ENCODE data around the gene PRKCQ. TPM values are rescaled to one million over a fixed set of nuclear protein-coding genes. Genes with fewer than 3 reads are reported as not detected.

Gene PRKCQ
- total RNA-seq, 1 donor, result under 0.01 TPM

GRCh38 chr10:6563731-6564130 lies 16.3 kb downstream of the PRKCQ start:
- TF ChIP-seq CTCF (IDR thresholded peaks at IDR 0.05; ENCODE audit: insufficient read depth, low read depth, low read length), result no peak
- no peak overlapping the region for H3K4me3 ChIP-seq (ENCODE audit: low read depth, low read length)
- no peak for DNase-seq (ENCODE audit: low read depth)

DNA sequence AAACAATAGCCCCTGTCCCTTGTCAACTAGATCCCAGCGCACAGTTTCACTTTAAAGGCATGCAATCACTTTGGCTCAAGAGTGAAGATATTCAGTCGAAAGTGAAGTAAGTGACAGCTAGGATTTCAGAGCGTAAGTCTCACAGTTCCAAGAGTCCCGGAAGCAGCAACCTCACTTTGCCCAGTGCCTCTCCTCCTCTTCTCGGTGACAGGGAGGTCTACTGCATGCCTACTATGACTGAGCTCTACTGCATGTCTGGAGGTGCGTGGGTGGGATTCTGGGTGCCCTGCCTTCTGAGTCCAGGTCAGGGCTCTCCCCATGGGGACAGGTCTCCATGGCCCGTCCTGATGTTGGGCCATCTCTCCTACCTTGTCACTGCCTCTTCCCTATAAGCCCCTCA lies 17.0 kb downstream of the PRKCQ start:
- TF ChIP-seq CTCF (IDR thresholded peaks at IDR 0.05; ENCODE audit: insufficient read depth, low read depth, low read length), result no peak
- H3K4me3 ChIP-seq (ENCODE audit: low read depth, low read length), result no peak overlapping the region
- no peak for DNase-seq (ENCODE audit: low read depth)

DNA sequence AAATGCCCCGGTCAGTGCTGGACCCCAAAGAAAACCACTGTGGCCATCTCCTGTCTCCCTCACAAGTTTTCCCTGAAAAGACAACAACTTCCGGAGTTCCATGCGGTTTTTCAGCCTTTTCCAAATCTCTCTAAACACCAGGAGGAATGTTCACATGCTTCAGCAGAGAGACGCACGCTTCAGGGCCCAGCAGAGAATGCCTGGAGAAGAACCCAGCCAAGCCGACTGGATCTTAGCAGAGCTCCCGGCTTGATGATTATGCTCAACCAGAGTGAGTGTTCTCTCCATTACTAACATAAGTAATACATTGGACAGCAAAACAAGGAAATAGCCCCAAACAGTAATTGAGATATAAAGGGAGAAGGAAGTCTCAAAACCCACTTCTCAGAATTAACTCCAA lies 17.9 kb downstream of the PRKCQ start:
- TF ChIP-seq CTCF (IDR thresholded peaks at IDR 0.05; ENCODE audit: insufficient read depth, low read depth, low read length), result no peak
- no peak overlapping the region for H3K4me3 ChIP-seq (ENCODE audit: low read depth, low read length)
- DNase-seq (ENCODE audit: low read depth), result no peak

DNA sequence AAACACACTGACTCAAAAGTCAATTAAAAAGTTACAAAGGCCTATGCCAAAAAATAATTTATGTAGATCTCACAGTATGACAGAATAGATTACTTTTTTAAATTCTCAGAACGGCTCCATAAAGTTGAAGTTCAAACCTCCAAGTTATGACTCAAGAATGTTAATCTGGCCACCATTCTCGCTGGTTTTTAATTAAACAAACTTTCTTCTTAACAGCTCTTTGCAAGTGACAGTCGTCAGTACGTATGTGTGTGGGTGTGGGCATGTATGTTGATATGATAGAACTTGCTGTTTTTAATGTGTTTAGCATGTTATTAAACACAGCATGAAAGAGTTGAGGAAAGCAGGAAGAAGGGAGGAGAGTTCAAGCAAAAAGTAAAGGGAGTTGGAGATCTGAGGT lies 18.5 kb downstream of the PRKCQ start:
- H3K4me3 ChIP-seq (ENCODE audit: low read depth, low read length), result no peak overlapping the region
- no peak for DNase-seq (ENCODE audit: low read depth)
- no peak for TF ChIP-seq CTCF (IDR thresholded peaks at IDR 0.05; ENCODE audit: insufficient read depth, low read depth, low read length)

DNA sequence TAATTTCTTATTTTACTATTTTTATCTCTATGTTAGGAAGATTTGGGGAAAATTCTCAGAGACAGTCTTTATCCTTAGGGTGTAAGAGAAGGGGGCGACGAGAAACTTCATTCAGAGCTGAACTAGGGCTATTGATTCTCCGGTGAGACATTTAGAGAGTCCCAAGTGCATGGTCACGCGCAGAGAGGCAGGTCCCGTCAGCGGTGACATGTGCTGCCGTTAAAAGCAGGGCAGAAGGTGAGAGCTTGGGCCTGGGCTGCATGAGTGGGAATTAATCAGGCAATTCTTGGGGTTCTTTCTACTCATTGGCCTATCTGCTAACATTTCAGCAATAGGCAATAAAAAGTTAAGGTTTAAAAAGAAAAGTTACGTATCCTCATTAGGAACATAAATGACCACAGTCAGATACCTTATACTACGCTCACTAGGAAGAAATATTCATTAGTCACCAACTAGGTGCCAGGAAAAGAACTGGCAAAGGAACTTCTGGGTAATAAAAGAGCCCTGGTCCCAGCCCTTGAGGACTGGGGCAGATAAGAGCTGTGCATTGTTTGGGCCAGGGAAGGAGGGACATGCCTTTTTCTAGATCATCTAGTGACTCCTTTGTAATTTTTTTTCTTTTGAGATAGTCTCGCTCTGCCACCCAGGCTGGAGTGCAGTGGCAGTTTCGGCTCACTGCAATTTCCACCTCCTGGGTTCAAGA lies 21.2 kb downstream of the PRKCQ start:
- TF ChIP-seq CTCF (IDR thresholded peaks at IDR 0.05; ENCODE audit: insufficient read depth, low read depth, low read length), result no peak
- H3K4me3 ChIP-seq (ENCODE audit: low read depth, low read length), result no peak overlapping the region
- DNase-seq (ENCODE audit: low read depth), result no peak

DNA sequence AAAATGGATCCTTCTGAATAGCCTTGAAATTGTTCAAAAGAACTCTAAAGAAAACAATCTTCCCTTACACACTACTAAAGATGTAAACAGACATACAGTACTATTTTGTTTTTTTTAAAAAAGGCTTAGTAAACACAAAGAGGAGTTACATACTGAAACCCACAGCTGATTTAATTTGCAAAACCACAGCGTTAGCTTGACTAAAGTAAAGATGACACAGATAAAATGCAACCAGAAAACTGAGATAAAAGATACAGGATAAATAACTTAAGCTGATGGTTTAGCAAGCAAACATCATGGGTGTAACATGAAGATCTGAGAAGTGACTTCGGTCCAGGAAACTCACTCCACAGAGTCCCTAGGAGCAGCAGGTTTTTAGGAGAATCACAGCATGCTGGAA lies 21.8 kb downstream of the PRKCQ start:
- TF ChIP-seq CTCF (IDR thresholded peaks at IDR 0.05; ENCODE audit: insufficient read depth, low read depth, low read length), result no peak
- no peak overlapping the region for H3K4me3 ChIP-seq (ENCODE audit: low read depth, low read length)
- DNase-seq (ENCODE audit: low read depth), result no peak

DNA sequence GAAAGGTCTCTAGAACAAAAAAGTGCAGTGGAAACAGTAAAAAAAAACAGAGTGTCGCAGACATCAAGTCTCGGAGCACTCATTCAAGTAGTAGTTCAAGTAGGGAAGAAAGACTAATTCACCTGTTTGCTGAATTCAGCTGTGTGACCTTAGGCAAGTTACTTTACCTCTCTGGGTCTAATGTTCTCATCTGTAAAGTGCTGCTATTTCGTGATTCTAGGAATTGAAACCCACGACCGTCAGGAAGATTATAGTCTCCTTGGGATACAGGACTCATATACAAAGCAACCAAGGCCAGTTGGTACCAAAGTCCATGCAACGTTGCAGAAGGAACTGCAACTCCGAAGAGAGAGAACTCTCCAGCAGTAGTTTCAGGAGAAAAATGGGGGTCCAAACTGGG lies 26.1 kb downstream of the PRKCQ start:
- no peak overlapping the region for H3K4me3 ChIP-seq (ENCODE audit: low read depth, low read length)
- TF ChIP-seq CTCF (IDR thresholded peaks at IDR 0.05; ENCODE audit: insufficient read depth, low read depth, low read length), result no peak
- DNase-seq (ENCODE audit: low read depth), result no peak
